Neural cell (in vitro differentiated cells): ENCODE measurements around the gene ADCY1. TPM values are rescaled to one million over a fixed set of nuclear protein-coding genes. Genes with fewer than 3 reads are reported as not detected.

ENCODE experiments used
- H2AFZ ChIP-seq: fragments of 200-600, 300-800 bp; sonication (generic), shearing (Covaris generic); 2 replicates; pipeline ENCODE4 v1.6.0; 2014; ENCODE audit warnings: low read depth, mild to moderate bottlenecking, antibody characterized with exemption, low read length, moderate library complexity
- H3F3A ChIP-seq: fragments of 200-600 bp; shearing (Covaris generic); 2 replicates; pipeline ENCODE4 v1.6.1; 2016; ENCODE audit warnings: mild to moderate bottlenecking, moderate library complexity, mixed read lengths, antibody characterized with exemption, low read length; ENCODE audit not compliant: insufficient read depth, poor library complexity, severe bottlenecking
- H3K27ac ChIP-seq: fragments of 200-600, 300-800 bp; sonication (generic), shearing (Covaris generic); 2 replicates; pipeline ENCODE4 v1.5.1; 2014; ENCODE audit warnings: mild to moderate bottlenecking, low read length, moderate library complexity
- H3K27me3 ChIP-seq: fragments of 300-800, 200-600 bp; sonication (generic), shearing (Covaris generic); 2 replicates; pipeline ENCODE4 v1.6.0; 2014; ENCODE audit warnings: mild to moderate bottlenecking, low read depth, low read length, moderate library complexity; ENCODE audit not compliant: insufficient read depth
- H3K36me3 ChIP-seq: fragments of 300-800, 200-600 bp; sonication (generic), shearing (Covaris generic); 2 replicates; pipeline ENCODE4 v1.5.1; 2014; ENCODE audit warnings: mild to moderate bottlenecking, antibody characterized with exemption, low read length, moderate library complexity; ENCODE audit not compliant: insufficient read depth
- H3K4me2 ChIP-seq: fragments of 300-800, 200-600 bp; sonication (generic), shearing (Covaris generic); 2 replicates; pipeline ENCODE4 v1.6.0; 2014; ENCODE audit warnings: mild to moderate bottlenecking, low read length
- H3K4me3 ChIP-seq: fragments of 300-800, 200-600 bp; sonication (generic), shearing (Covaris generic); 2 replicates; pipeline ENCODE4 v1.5.1; 2014; ENCODE audit warnings: mild to moderate bottlenecking, low read length, moderate library complexity
- H3K79me2 ChIP-seq: fragments of 200-600 bp; shearing (Covaris generic); replicated peaks from 2 replicates; pipeline ENCODE4 v1.6.0; 2014; ENCODE audit warnings: mild to moderate bottlenecking, low read length, moderate library complexity; ENCODE audit not compliant: insufficient read depth
- H3K9ac ChIP-seq: fragments of 300-800, 200-600 bp; sonication (generic), shearing (Covaris generic); 2 replicates; pipeline ENCODE4 v1.6.1; 2016; ENCODE audit warnings: mild to moderate bottlenecking, low read length, mixed read lengths
- H3K9me2 ChIP-seq: fragments of 200-600 bp; shearing (Covaris generic); 2 replicates; pipeline ENCODE4 v1.6.1; 2016; ENCODE audit warnings: mild to moderate bottlenecking, low read length, mixed read lengths; ENCODE audit not compliant: insufficient read depth
- H3K9me3 ChIP-seq: fragments of 200-600, 300-800 bp; sonication (generic), shearing (Covaris generic); 2 replicates; pipeline ENCODE4 v1.6.1; 2016; ENCODE audit warnings: mild to moderate bottlenecking, mixed run types, low read length, moderate library complexity, mixed read lengths
- H4K20me1 ChIP-seq: fragments of 200-600 bp; shearing (Covaris generic); 2 replicates; pipeline ENCODE4 v1.6.1; 2016; ENCODE audit warnings: mild to moderate bottlenecking, mixed run types; ENCODE audit not compliant: insufficient read depth
- CTCF ChIP-seq: fragments of 450-650 bp; IDR thresholded peaks from 2 replicates; pipeline ENCODE4 v1.5.1; 2014; ENCODE audit warnings: antibody characterized with exemption, mild to moderate bottlenecking, moderate library complexity; ENCODE audit not compliant: poor library complexity, severe bottlenecking
- EP300 ChIP-seq: fragments of 450-650 bp; conservative IDR thresholded peaks from 2 replicates; pipeline ENCODE4 v1.6.1; 2014; ENCODE audit warnings: antibody characterized with exemption, mild to moderate bottlenecking, moderate library complexity; ENCODE audit not compliant: poor library complexity, severe bottlenecking
- EZH2 ChIP-seq: fragments of 200-600, 300-800 bp; shearing (Covaris generic), sonication (generic); IDR thresholded peaks from 2 replicates; pipeline ENCODE4 v1.6.1; 2014; ENCODE audit warnings: antibody characterized with exemption, low read length, borderline replicate concordance, mild to moderate bottlenecking; ENCODE audit not compliant: insufficient read depth, poor library complexity, severe bottlenecking
- MXI1 ChIP-seq: fragments of 450-650 bp; conservative IDR thresholded peaks from 2 replicates; pipeline ENCODE4 v1.6.1; 2014; ENCODE audit warnings: antibody characterized with exemption, mild to moderate bottlenecking; ENCODE audit not compliant: poor library complexity, severe bottlenecking
- POLR2AphosphoS5 ChIP-seq: IDR thresholded peaks from 2 replicates; pipeline ENCODE4 v1.6.1; 2012
- RAD21 ChIP-seq: fragments of 450-650 bp; conservative IDR thresholded peaks from 2 replicates; pipeline ENCODE4 v1.6.1; 2014; ENCODE audit warnings: antibody characterized with exemption, mild to moderate bottlenecking, moderate library complexity
- REST ChIP-seq: IDR thresholded peaks from 2 replicates; pipeline ENCODE4 v1.6.1; 2012; ENCODE audit warnings: borderline replicate concordance
- SMC3 ChIP-seq: fragments of 450-650 bp; conservative IDR thresholded peaks from 2 replicates; pipeline ENCODE4 v1.6.1; 2014; ENCODE audit warnings: antibody characterized with exemption, mild to moderate bottlenecking, moderate library complexity; ENCODE audit not compliant: poor library complexity
- TAF1 ChIP-seq: IDR thresholded peaks from 2 replicates; pipeline ENCODE4 v1.6.1; 2012; ENCODE audit warnings: low read depth
- polyA plus RNA-seq: library from polyadenylated mRNA; depleted of rRNA; stranded (reverse); fragments of >200 nt; gene quantifications from 2 replicates; pipeline ENCODE4 v1.2.3, GENCODE V29; 2014

ADCY1 gene
- polyA plus RNA-seq, 1 donor from 2014 or later = 14.8 TPM

- H3K27ac ChIP-seq = no peak overlapping the region
- H3K79me2 ChIP-seq = no peaks in the 10 kb centered on the region
- H3K4me3 ChIP-seq = no peak overlapping the region
- no peaks in the 10 kb centered on the region for H3K36me3 ChIP-seq
- no peak overlapping the region for H2AFZ ChIP-seq
- no peak overlapping the region for H3K4me2 ChIP-seq
- no peaks in the 10 kb centered on the region for H3K9me2 ChIP-seq
- no peak overlapping the region for H3K9ac ChIP-seq
- no peaks in the 10 kb centered on the region for H3K27me3 ChIP-seq
- H3F3A ChIP-seq = no peaks in the 10 kb centered on the region
- H3K9me3 ChIP-seq = no peaks in the 10 kb centered on the region
- TF ChIP-seq POLR2AphosphoS5 = no peak
- no peak for TF ChIP-seq TAF1
- no peak for TF ChIP-seq CTCF
- TF ChIP-seq EZH2 = no peak
- no peak for TF ChIP-seq RAD21
- no peak for TF ChIP-seq EP300
- no peak for TF ChIP-seq SMC3
- no peak for TF ChIP-seq REST
- no peak for TF ChIP-seq MXI1
- no peaks in the 10 kb centered on the region for H4K20me1 ChIP-seq
Measured at GRCh38 chr7:45582136-45582749, 8.1 kb downstream of the ADCY1 start.

GRCh38 chr7:45582868-45583277 lies 8.7 kb downstream of the ADCY1 start:
- no peaks in the 10 kb centered on the region for H3K9me2 ChIP-seq
- no peaks in the 10 kb centered on the region for H3F3A ChIP-seq
- H3K27ac ChIP-seq = no peak overlapping the region
- H3K9me3 ChIP-seq = no peaks in the 10 kb centered on the region
- no peak overlapping the region for H3K4me3 ChIP-seq
- H2AFZ ChIP-seq = no peak overlapping the region
- TF ChIP-seq POLR2AphosphoS5 (no peak), REST (no peak), MXI1 (no peak), CTCF (no peak), TAF1 (no peak), RAD21 (no peak), EZH2 (no peak), EP300 (no peak), SMC3 (no peak)
- H4K20me1 ChIP-seq = no peaks in the 10 kb centered on the region
- no peaks in the 10 kb centered on the region for H3K36me3 ChIP-seq
- no peaks in the 10 kb centered on the region for H3K27me3 ChIP-seq
- H3K9ac ChIP-seq = no peak overlapping the region
- H3K79me2 ChIP-seq = no peaks in the 10 kb centered on the region
- H3K4me2 ChIP-seq = no peak overlapping the region
